ENCODE results near the gene LRRC4. TPM values are rescaled to one million over a fixed set of nuclear protein-coding genes. Genes with fewer than 3 reads are reported as not detected.

The LRRC4 gene
- total RNA-seq, 1 experiment from 2014 or later, result not detected

DNA sequence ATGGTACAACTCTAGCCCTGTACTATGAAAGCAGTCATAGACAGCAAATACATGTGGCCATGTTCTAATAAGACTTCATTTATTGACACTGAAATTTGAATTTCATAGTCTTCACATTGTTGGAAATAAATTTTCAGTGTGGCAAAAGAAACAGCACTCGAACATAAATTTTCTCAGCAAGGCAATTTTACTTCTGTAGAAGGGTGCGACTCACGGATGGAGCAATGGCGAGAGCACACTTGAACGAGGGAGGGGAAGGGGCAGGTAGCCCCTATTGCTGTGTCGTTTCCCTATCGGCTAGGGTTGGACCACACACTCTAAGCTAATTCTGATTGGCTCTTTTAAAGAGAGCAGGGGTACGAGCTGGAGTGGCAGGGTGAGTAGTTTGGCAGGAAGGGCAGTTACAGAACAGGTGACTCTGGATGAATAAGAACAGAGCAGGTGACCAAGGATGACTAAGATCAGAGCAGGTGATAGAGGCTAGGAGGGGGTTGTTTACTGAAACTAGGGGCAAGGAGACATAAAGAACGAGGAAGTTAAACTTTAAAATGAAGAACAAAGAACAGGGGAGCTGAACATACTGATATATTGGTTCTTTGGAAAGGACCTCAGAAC lies 52.0 kb downstream of the LRRC4 start:
- DNase-seq (ENCODE audit: low read depth), result no peak

DNA sequence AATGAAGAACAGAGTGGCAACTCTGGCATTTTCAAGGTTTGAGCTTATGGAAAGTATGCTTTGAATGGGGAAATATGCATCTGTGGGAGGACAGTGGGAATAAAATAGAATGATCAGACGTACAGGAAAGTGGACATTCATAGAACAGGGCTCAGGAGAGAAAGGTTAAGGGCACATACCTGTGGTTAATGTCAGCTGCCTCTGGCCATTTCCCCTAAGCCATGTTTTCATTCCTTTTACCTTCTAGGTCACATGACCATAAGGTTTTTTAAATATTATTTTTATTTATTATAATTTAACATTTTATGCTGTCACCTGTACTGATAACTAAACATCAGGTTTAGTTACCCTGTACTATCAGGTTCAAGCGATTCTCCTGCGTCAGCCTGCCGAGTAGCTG lies 52.8 kb downstream of the LRRC4 start:
- no peak for DNase-seq (ENCODE audit: low read depth)

Other genes starting within 250 kb of the LRRC4 start
- not detected in 2 replicates for gene LEP, start 209.8 kb upstream of the LRRC4 start, total RNA-seq (2014; rRNA removed; shearing (Covaris generic))